Spinal cord (tissue), 10 donors: ENCODE measurements around the gene HYPK. TPM values are rescaled to one million over a fixed set of nuclear protein-coding genes. Genes with fewer than 3 reads are reported as not detected.

Experiments
- DNase-seq, 6 donors: peaks; one replicate each; pipeline versions ENCODE4 v3.0.0 to v3.0.0-alpha.2; 2013 to 2015; ENCODE audit warnings: low spot score in 6 of 6, low read depth in 4 of 6
- H3K27ac ChIP-seq: one replicate; pipeline ENCODE4 v1.5.1; 2013; ENCODE audit warnings: low read depth, low read length, control low read depth
- H3K27me3 ChIP-seq: one replicate; pipeline ENCODE4 v1.6.1; 2013; ENCODE audit warnings: low read length; ENCODE audit not compliant: control insufficient read depth, insufficient read depth
- H3K36me3 ChIP-seq: one replicate; pipeline ENCODE4 v1.6.1; 2013; ENCODE audit warnings: low read length; ENCODE audit not compliant: control insufficient read depth, insufficient read depth
- H3K4me1 ChIP-seq: one replicate; pipeline ENCODE4 v1.6.1; 2013; ENCODE audit warnings: low read length; ENCODE audit not compliant: control insufficient read depth, insufficient read depth
- H3K4me3 ChIP-seq: one replicate; pipeline ENCODE4 v1.5.1; 2013; ENCODE audit warnings: low read depth, low read length, control low read depth
- H3K9me3 ChIP-seq: one replicate; pipeline ENCODE4 v1.6.1; 2013; ENCODE audit warnings: low read length; ENCODE audit not compliant: control insufficient read depth, insufficient read depth
- WGBS: methylation state at CpG from one replicate; pipeline ENCODE4 v1.1.5; 2013; ENCODE audit warnings: missing lambda C conversion rate; ENCODE audit not compliant: insufficient coverage; 5-methylcytosine and 5-hydroxymethylcytosine counted together
- polyA plus RNA-seq, 2 donors: library from polyadenylated mRNA; unstranded; fragments of 120-200 nt; gene quantifications; one replicate each; pipeline ENCODE4 v1.2.1, GENCODE V29; 2013; ENCODE audit not compliant: insufficient read length in 2 of 2
- total RNA-seq, 2 donors: library from RNA; depleted of rRNA in 1 of 2; stranded (reverse); fragments of 120-200 nt in 1 of 2; fragments of >200 nt in 1 of 2; gene quantifications; one replicate each; pipeline versions ENCODE4 v1.2.3 to v1.2.4, GENCODE V29; 2013 to 2014
- donor health status: healthy.

HYPK gene
- total and polyA plus RNA-seq, 4 donors: 5.1 to 9.0 (median 5.7) TPM

GRCh38 chr15:43776101-43776717 is 24.2 kb upstream of the HYPK start:
- Histone ChIP-seq H3K36me3 (peaks cover 9% of the 10 kb centered on the region), H3K4me1 (peaks cover 23% of the 10 kb centered on the region), H3K9me3 (no peaks in the 10 kb centered on the region), H3K27ac (no peak overlapping the region), H3K27me3 (no peaks in the 10 kb centered on the region), H3K4me3 (peak overlapping the region; percentile 76)
- DNase-seq: no peak
- WGBS: 15% methylated on average over 35 of the region's 35 CpGs

- Histone ChIP-seq H3K9me3 (no peaks in the 10 kb centered on the region), H3K36me3 (peaks cover 9% of the 10 kb centered on the region), H3K27me3 (no peaks in the 10 kb centered on the region), H3K4me3 (peak within 1 kb of the TSS; percentile 76), H3K27ac (peak within 1 kb of the TSS; percentile 78), H3K4me1 (peaks cover 23% of the 10 kb centered on the region)
- DNase-seq: peak in 3 of 6 donors; percentile 28 to 49 (median 29)
- under 1% methylated on average over 37 of the region's 41 CpGs for WGBS
Observed at GRCh38 chr15:43776718-43777266, 23.6 kb upstream of the HYPK start, which contains the start of gene ELL3. ELL3 (minus strand) TSS chr15:43776966; CDS start chr15:43776901, 65 bp downstream.

- WGBS: 1% methylated on average over 30 of the region's 31 CpGs
- peaks cover 9% of the 10 kb centered on the region for H3K36me3 ChIP-seq
- no peaks in the 10 kb centered on the region for H3K9me3 ChIP-seq
- H3K4me3 ChIP-seq: peak overlapping the region; percentile 76
- peaks cover 23% of the 10 kb centered on the region for H3K4me1 ChIP-seq
- no peaks in the 10 kb centered on the region for H3K27me3 ChIP-seq
- peak overlapping the region; percentile 78 for H3K27ac ChIP-seq
- DNase-seq: peak in 4 of 6 donors; percentile 26 to 82 (median 53)
Observed at GRCh38 chr15:43777267-43777914, 23.0 kb upstream of the HYPK start.

- Histone ChIP-seq H3K4me1 (peaks cover 23% of the 10 kb centered on the region), H3K27ac (no peak overlapping the region), H3K4me3 (no peak overlapping the region), H3K27me3 (no peaks in the 10 kb centered on the region), H3K36me3 (no peaks in the 10 kb centered on the region), H3K9me3 (no peaks in the 10 kb centered on the region)
- no peak for DNase-seq
- 78% methylated on average over 1 of the region's 1 CpG for WGBS
Observed at GRCh38 chr15:43779016-43779415, 21.4 kb upstream of the HYPK start.

- H3K9me3 ChIP-seq: no peaks in the 10 kb centered on the region
- H3K27ac ChIP-seq: no peak overlapping the region
- no CpG with 5 or more reads among the region's 3 CpGs for WGBS
- H3K4me1 ChIP-seq: peaks cover 19% of the 10 kb centered on the region
- H3K36me3 ChIP-seq: peaks cover 13% of the 10 kb centered on the region
- no peak for DNase-seq
- no peak overlapping the region for H3K4me3 ChIP-seq
- H3K27me3 ChIP-seq: no peaks in the 10 kb centered on the region
Observed at GRCh38 chr15:43789409-43789808, 11.0 kb upstream of the HYPK start.

GRCh38 chr15:43791993-43792760 is 8.2 kb upstream of the HYPK start, which contains the start of gene SERF2:
SERF2 (plus strand) TSS chr15:43792320; CDS start chr15:43792377, 57 bp downstream.
- Histone ChIP-seq H3K9me3 (no peaks in the 10 kb centered on the region), H3K36me3 (peaks cover 32% of the 10 kb centered on the region), H3K27ac (peak within 1 kb of the TSS; percentile 98), H3K4me1 (peaks cover 25% of the 10 kb centered on the region), H3K27me3 (no peaks in the 10 kb centered on the region), H3K4me3 (peak within 1 kb of the TSS; percentile 100)
- WGBS: 0% methylated on average over 64 of the region's 66 CpGs
- DNase-seq: peak; percentile 91 to 100 (median 98)

- Histone ChIP-seq H3K4me1 (peaks cover 25% of the 10 kb centered on the region), H3K9me3 (no peaks in the 10 kb centered on the region), H3K4me3 (peak overlapping the region; percentile 100), H3K27me3 (no peaks in the 10 kb centered on the region), H3K36me3 (peaks cover 33% of the 10 kb centered on the region), H3K27ac (peak overlapping the region; percentile 98)
- DNase-seq: no peak
- 5% methylated on average over 26 of the region's 33 CpGs for WGBS
Observed at GRCh38 chr15:43792761-43793476, 7.5 kb upstream of the HYPK start.

- peaks cover 33% of the 10 kb centered on the region for H3K36me3 ChIP-seq
- H3K27ac ChIP-seq: no peak overlapping the region
- no peak for DNase-seq
- H3K9me3 ChIP-seq: no peaks in the 10 kb centered on the region
- peaks cover 25% of the 10 kb centered on the region for H3K4me1 ChIP-seq
- no peaks in the 10 kb centered on the region for H3K27me3 ChIP-seq
- WGBS: 90% methylated on average over 9 of the region's 10 CpGs
- H3K4me3 ChIP-seq: peak overlapping the region; percentile 100
Observed at GRCh38 chr15:43793647-43794046, 6.8 kb upstream of the HYPK start.
